Panc1 (cell line): ENCODE results near the gene PCLO.

Experiments
- POLR2AphosphoS5 ChIP-seq: IDR thresholded peaks from 2 replicates; pipeline ENCODE4 v1.6.1; 2012; ENCODE audit warnings: mild to moderate bottlenecking, low read depth, low read length, moderate library complexity
- SIN3A ChIP-seq: IDR thresholded peaks from 2 replicates; pipeline ENCODE4 v1.6.1; 2012; ENCODE audit warnings: low read depth, mild to moderate bottlenecking, low read length, moderate library complexity, borderline replicate concordance; ENCODE audit not compliant: insufficient read depth
- TCF7L2 ChIP-seq: IDR thresholded peaks from 2 replicates; pipeline ENCODE4 v1.6.1; 2011; ENCODE audit warnings: mild to moderate bottlenecking, low read depth, low read length, inconsistent platforms
- TF ChIP-seq, protein P1 (sequence below): fragments of 450-650 bp; IDR thresholded peaks from 2 replicates; pipeline ENCODE4 v1.5.1; 2017; ENCODE audit warnings: mild to moderate bottlenecking
- TF ChIP-seq, protein P2 (sequence below), 2 experiments: IDR thresholded peaks; 2 replicates each; pipeline ENCODE4 v1.6.1; 2011 to 2012; ENCODE audit warnings: low read depth in 2 of 2, control low read depth in 1 of 2, low read length in 1 of 2, mild to moderate bottlenecking in 1 of 2, moderate library complexity in 1 of 2; ENCODE audit not compliant: insufficient read depth in 1 of 2

DNA sequence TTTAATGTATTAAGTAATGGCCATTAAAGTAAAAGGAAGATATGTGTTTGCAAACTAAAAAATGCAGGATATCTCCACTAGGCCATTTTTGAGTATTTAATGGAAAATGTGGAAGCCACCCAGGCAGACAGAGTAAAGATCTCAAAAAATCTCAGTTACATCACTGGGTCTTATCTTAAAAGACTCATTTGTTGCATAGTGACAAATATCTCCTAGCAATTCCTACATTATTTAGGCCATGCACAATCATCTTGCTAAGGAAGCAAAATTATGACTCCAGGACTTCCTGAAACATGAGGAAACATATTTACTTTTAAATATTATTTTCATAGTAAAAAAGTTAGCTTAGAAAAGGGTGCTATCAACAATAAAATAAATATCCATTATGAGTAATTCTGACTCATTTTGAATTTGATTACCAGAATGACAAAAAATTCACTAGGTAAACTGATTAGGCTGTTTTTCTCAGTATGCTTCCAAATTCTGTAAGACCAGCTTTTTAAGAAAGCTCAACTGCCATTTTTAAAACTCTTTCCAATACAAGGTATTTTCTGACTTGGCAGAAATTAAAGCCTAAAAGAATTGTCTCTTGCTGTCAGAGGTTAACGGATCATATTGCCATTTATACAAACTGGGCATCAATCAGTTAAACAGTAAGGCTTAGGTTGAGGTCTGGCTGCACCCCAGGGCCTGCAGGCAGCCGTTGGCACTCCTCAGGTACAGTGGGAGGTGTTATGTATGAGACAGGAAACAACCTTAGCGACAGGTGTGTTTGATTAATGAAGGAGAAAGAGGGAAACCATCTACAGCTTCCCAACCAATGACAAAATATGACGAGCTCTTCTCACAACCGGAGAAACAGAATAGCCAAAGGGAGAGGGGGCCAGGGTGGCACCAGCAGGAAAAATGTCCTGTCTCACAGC is 31.8 kb downstream of the PCLO start:
- TF ChIP-seq, protein P1, sequence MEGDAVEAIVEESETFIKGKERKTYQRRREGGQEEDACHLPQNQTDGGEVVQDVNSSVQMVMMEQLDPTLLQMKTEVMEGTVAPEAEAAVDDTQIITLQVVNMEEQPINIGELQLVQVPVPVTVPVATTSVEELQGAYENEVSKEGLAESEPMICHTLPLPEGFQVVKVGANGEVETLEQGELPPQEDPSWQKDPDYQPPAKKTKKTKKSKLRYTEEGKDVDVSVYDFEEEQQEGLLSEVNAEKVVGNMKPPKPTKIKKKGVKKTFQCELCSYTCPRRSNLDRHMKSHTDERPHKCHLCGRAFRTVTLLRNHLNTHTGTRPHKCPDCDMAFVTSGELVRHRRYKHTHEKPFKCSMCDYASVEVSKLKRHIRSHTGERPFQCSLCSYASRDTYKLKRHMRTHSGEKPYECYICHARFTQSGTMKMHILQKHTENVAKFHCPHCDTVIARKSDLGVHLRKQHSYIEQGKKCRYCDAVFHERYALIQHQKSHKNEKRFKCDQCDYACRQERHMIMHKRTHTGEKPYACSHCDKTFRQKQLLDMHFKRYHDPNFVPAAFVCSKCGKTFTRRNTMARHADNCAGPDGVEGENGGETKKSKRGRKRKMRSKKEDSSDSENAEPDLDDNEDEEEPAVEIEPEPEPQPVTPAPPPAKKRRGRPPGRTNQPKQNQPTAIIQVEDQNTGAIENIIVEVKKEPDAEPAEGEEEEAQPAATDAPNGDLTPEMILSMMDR: no peak
- TF ChIP-seq SIN3A: no peak
- no peak for TF ChIP-seq TCF7L2
- TF ChIP-seq, protein P2, sequence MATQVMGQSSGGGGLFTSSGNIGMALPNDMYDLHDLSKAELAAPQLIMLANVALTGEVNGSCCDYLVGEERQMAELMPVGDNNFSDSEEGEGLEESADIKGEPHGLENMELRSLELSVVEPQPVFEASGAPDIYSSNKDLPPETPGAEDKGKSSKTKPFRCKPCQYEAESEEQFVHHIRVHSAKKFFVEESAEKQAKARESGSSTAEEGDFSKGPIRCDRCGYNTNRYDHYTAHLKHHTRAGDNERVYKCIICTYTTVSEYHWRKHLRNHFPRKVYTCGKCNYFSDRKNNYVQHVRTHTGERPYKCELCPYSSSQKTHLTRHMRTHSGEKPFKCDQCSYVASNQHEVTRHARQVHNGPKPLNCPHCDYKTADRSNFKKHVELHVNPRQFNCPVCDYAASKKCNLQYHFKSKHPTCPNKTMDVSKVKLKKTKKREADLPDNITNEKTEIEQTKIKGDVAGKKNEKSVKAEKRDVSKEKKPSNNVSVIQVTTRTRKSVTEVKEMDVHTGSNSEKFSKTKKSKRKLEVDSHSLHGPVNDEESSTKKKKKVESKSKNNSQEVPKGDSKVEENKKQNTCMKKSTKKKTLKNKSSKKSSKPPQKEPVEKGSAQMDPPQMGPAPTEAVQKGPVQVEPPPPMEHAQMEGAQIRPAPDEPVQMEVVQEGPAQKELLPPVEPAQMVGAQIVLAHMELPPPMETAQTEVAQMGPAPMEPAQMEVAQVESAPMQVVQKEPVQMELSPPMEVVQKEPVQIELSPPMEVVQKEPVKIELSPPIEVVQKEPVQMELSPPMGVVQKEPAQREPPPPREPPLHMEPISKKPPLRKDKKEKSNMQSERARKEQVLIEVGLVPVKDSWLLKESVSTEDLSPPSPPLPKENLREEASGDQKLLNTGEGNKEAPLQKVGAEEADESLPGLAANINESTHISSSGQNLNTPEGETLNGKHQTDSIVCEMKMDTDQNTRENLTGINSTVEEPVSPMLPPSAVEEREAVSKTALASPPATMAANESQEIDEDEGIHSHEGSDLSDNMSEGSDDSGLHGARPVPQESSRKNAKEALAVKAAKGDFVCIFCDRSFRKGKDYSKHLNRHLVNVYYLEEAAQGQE (IDR thresholded peaks at IDR 0.05; ENCODE audit: insufficient read depth in 1 of 2, low read depth in 2 of 2, low read length in 1 of 2): no peak
- no peak for TF ChIP-seq POLR2AphosphoS5
